OCI-LY3 (cell line): ENCODE data around the gene FXYD5.

ENCODE experiments used
- CTCF ChIP-seq: fragments of 200-600, 300-600 bp; sonication (generic); IDR thresholded peaks from 2 replicates; pipeline ENCODE4 v1.5.1; 2014; ENCODE audit warnings: antibody characterized with exemption, low read length, low read depth
- EZH2phosphoT487 ChIP-seq: fragments of 200-600 bp; shearing (Covaris generic); IDR thresholded peaks from 2 replicates; pipeline ENCODE4 v1.6.1; 2018; ENCODE audit warnings: antibody characterized with exemption, mixed run types, low read depth

- TF ChIP-seq CTCF (no peak), EZH2phosphoT487 (no peak)
Measured at GRCh38 chr19:35219008-35219407, 64.5 kb downstream of the FXYD5 start.
